Measurements from ENCODE around the gene USP54. TPM values are rescaled to one million over a fixed set of nuclear protein-coding genes. Genes with fewer than 3 reads are reported as not detected.
"Not testable (repeated sequence)": the region's sequence is repeated elsewhere in the genome, so short reads cannot be mapped to it uniquely, and the experiment has no call there.

The USP54 gene
- total and polyA plus RNA-seq, 8 donors = 54.8 to 122 (median 66.1) TPM

DNA sequence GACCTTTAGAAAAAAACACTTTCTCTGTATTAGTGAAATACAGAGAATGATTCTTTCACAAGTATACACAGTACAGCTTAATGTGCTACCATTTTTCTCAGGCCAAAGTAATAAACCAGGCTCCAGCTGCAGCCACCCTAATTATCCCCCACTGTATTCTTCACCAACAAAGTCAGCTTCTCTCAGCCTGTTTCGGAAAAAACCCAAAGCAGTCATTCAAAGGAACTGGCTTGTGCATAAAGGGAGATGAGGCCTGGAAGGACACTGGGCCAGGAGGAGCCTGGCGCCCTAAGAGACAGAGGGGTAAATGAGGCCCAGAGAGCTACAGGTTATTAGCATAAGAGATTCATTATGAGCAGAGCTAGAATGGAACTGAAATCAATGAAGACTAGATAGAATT is 9.2 kb downstream of the USP54 start:
- Histone ChIP-seq H3K27me3 (no peaks in the 10 kb centered on the region), H3K36me3 (no peaks in the 10 kb centered on the region), H3K27ac (no peak overlapping the region), H3K9me3 (no peaks in the 10 kb centered on the region), H3K4me3 (no peak overlapping the region), H3K4me1 (peaks cover 11 to 24% of the 10 kb centered on the region in 2 donors)
- TF ChIP-seq CTCF (IDR thresholded peaks at IDR 0.05) = no peak
- intact Hi-C loops (cut with DNase I) = no loop called here
- ATAC-seq (no peak), DNase-seq (no peak)

DNA sequence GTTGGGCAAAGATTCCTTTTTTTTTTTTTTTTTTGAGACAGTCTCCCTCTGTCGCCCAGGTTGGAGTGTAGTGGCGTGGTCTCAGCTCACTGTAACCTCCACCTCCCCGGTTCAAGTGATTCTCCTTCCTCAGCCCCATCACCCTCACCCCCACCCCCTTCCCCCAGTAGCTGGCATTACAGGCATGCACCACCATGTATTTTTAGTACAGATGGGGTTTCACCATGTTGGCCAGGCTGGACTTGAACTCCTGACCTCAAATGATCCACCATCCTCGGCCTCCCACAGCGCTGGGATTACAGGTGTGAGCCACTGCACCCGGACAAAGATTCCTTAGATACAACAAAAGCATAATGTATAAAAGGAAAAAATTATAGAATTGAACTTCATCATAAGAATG is 12.2 kb downstream of the USP54 start:
- H3K36me3 ChIP-seq; H3K9me3 ChIP-seq; H3K4me1 ChIP-seq; intact Hi-C loops (cut with DNase I); H3K27me3 ChIP-seq; ATAC-seq; DNase-seq; H3K4me3 ChIP-seq: not testable (repeated sequence)
- peak overlapping the region in 1 of 2 donors; percentile 60 for H3K27ac ChIP-seq

- Histone ChIP-seq H3K27me3 (no peaks in the 10 kb centered on the region), H3K9me3 (no peaks in the 10 kb centered on the region), H3K36me3 (no peaks in the 10 kb centered on the region), H3K27ac (peak overlapping the region; percentile 49 to 60), H3K4me1 (peaks cover 7 to 8% of the 10 kb centered on the region in 2 donors), H3K4me3 (no peak overlapping the region)
- TF ChIP-seq CTCF (IDR thresholded peaks at IDR 0.05) = no peak
- ATAC-seq (peak; percentile 79), DNase-seq (peak in 3 of 4 donors; percentile 56 to 90 (median 83))
- intact Hi-C loops (cut with DNase I) = no loop called here
These were observed 13.4 kb downstream of the USP54 start for GRCh38 chr10:73577788-73578187.

GRCh38 chr10:73576890-73577591 is 14.1 kb downstream of the USP54 start:
- Histone ChIP-seq H3K9me3 (no peaks in the 10 kb centered on the region), H3K27me3 (no peaks in the 10 kb centered on the region), H3K4me3 (no peak overlapping the region), H3K36me3 (no peaks in the 10 kb centered on the region), H3K4me1 (peaks cover 7 to 8% of the 10 kb centered on the region in 2 donors), H3K27ac (peak overlapping the region; percentile 49 to 60)
- intact Hi-C loops (cut with DNase I) = no loop called here
- no peak for TF ChIP-seq CTCF (IDR thresholded peaks at IDR 0.05)
- DNase-seq = no peak
- no peak for ATAC-seq

DNA sequence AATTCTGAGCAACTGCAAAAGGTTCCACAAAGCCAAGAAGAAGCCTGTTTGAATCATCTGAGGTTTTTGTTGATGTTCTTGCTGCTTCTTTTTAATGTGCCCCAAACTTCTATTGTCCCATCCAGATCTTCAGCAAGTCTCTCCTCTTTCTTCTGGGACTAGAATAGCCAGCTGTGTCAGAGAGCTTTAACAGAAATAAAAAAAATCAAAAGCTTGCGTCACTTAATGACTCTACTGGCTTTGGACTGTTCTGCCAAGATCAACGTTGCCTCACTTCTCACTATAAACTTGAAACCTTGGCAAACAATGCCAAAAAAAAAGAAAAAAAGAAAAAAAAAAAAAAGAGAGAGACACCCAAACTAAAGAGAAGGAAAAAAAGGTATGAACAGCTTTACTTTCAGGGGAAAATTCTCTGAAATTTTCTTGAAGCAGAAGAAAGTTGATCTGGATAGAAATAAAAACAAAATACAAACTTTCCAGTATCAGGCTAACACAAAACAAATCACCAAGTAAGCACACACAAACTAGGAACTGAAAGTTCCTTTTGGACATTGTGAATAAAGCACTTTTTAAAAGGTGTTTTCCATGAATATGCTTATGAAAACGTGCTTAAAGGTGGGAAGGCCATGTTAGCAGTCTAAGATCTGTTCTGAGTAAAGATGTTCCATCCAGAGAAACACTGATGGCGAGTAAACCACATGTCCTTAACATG is 14.8 kb downstream of the USP54 start:
- DNase-seq (peak in 2 of 4 donors; percentile 77 to 91), ATAC-seq (peak; percentile 65)
- Histone ChIP-seq H3K4me3 (peak overlapping the region; percentile 22 to 42), H3K36me3 (no peaks in the 10 kb centered on the region), H3K27me3 (no peaks in the 10 kb centered on the region), H3K9me3 (no peaks in the 10 kb centered on the region), H3K4me1 (peaks cover 7 to 8% of the 10 kb centered on the region in 2 donors), H3K27ac (peak overlapping the region; percentile 49 to 60)
- intact Hi-C loops (cut with DNase I) = no loop called here
- no peak for TF ChIP-seq CTCF (IDR thresholded peaks at IDR 0.05)

GRCh38 chr10:73567025-73567424 is 24.1 kb downstream of the USP54 start:
- ATAC-seq; H3K4me3 ChIP-seq; H3K27ac ChIP-seq; H3K9me3 ChIP-seq; H3K27me3 ChIP-seq; intact Hi-C loops (cut with DNase I); H3K4me1 ChIP-seq; DNase-seq: not testable (repeated sequence)
- H3K36me3 ChIP-seq = peaks cover 0 to 14% of the 10 kb centered on the region in 2 donors
